H9 (cell line): ENCODE measurements around the gene PFDN1. TPM values are rescaled to one million over a fixed set of nuclear protein-coding genes. Genes with fewer than 3 reads are reported as not detected.

Experiments used
- DNase-seq: peaks from one replicate; pipeline ENCODE4 v3.0.0-alpha.2; 2017
- H2AFZ ChIP-seq: one replicate; pipeline ENCODE4 v1.6.1; 2013; ENCODE audit warnings: mild to moderate bottlenecking, low read length, control low read depth, moderate library complexity
- H2AK5ac ChIP-seq: 2 replicates; pipeline ENCODE4 v1.6.1; 2013; ENCODE audit warnings: low read length, control low read depth, mixed read lengths; ENCODE audit not compliant: insufficient read length
- H2BK120ac ChIP-seq: one replicate; pipeline ENCODE4 v1.6.1; 2013; ENCODE audit warnings: low read depth, mild to moderate bottlenecking, low read length, control low read depth, inconsistent platforms; ENCODE audit not compliant: poor library complexity, severe bottlenecking
- H2BK12ac ChIP-seq: 2 replicates; pipeline ENCODE4 v1.6.1; 2013; ENCODE audit warnings: low read length, control low read depth, mixed read lengths, low read depth; ENCODE audit not compliant: insufficient read length
- H2BK15ac ChIP-seq: 2 replicates; pipeline ENCODE4 v1.6.1; 2013; ENCODE audit warnings: low read depth, low read length, control low read depth
- H2BK20ac ChIP-seq: one replicate; pipeline ENCODE4 v1.6.1; 2013; ENCODE audit warnings: low read depth, mild to moderate bottlenecking, low read length, control low read depth, inconsistent platforms; ENCODE audit not compliant: poor library complexity, severe bottlenecking
- H2BK5ac ChIP-seq: 2 replicates; pipeline ENCODE4 v1.6.1; 2013; ENCODE audit warnings: low read length, control low read depth, mixed read lengths; ENCODE audit not compliant: insufficient read length
- H3K14ac ChIP-seq: 2 replicates; pipeline ENCODE4 v1.6.1; 2013; ENCODE audit warnings: low read length, control low read depth; ENCODE audit not compliant: insufficient read depth
- H3K18ac ChIP-seq: 2 replicates; pipeline ENCODE4 v1.6.1; 2013; ENCODE audit warnings: low read depth, mild to moderate bottlenecking, mixed read lengths, low read length, control low read depth; ENCODE audit not compliant: insufficient read length
- H3K23ac ChIP-seq: 2 replicates; pipeline ENCODE4 v1.6.1; 2013; ENCODE audit warnings: low read length, control low read depth, mixed read lengths, low read depth; ENCODE audit not compliant: insufficient read length
- H3K23me2 ChIP-seq: 2 replicates; pipeline ENCODE4 v1.6.1; 2013; ENCODE audit warnings: low read depth, mild to moderate bottlenecking, mixed read lengths, low read length, control low read depth; ENCODE audit not compliant: insufficient read length, poor library complexity, severe bottlenecking
- H3K27ac ChIP-seq: 2 replicates; pipeline ENCODE4 v1.5.1; 2013; ENCODE audit warnings: low read length, control low read depth, mixed read lengths, low read depth; ENCODE audit not compliant: insufficient read length
- H3K27me3 ChIP-seq: 2 replicates; pipeline ENCODE4 v1.6.1; 2013; ENCODE audit warnings: low read length, control low read depth, inconsistent platforms; ENCODE audit not compliant: insufficient read depth
- H3K4ac ChIP-seq: 2 replicates; pipeline ENCODE4 v1.6.1; 2013; ENCODE audit warnings: low read depth, mild to moderate bottlenecking, control low read depth, inconsistent platforms, low read length, moderate library complexity
- H3K4me1 ChIP-seq: 2 replicates; pipeline ENCODE4 v1.6.1; 2013; ENCODE audit warnings: low read length, control low read depth, inconsistent platforms; ENCODE audit not compliant: insufficient read depth
- H3K4me2 ChIP-seq: 2 replicates; pipeline ENCODE4 v1.6.1; 2013; ENCODE audit warnings: low read length, control low read depth, mixed read lengths; ENCODE audit not compliant: insufficient read length, insufficient read depth
- H3K56ac ChIP-seq: 2 replicates; pipeline ENCODE4 v1.6.1; 2013; ENCODE audit warnings: low read depth, mild to moderate bottlenecking, mixed read lengths, low read length, control low read depth; ENCODE audit not compliant: insufficient read length
- H3K79me1 ChIP-seq: 2 replicates; pipeline ENCODE4 v1.6.1; 2013; ENCODE audit warnings: low read depth, mild to moderate bottlenecking, moderate library complexity, low read length, control low read depth, inconsistent platforms; ENCODE audit not compliant: insufficient read depth, poor library complexity, severe bottlenecking
- H3K79me2 ChIP-seq: 2 replicates; pipeline ENCODE4 v1.6.1; 2013; ENCODE audit warnings: low read length, control low read depth, inconsistent platforms; ENCODE audit not compliant: insufficient read depth
- H3K9ac ChIP-seq: 2 replicates; pipeline ENCODE4 v1.6.1; 2013; ENCODE audit warnings: low read length, control low read depth, mixed read lengths; ENCODE audit not compliant: insufficient read length; ENCODE audit errors: extremely low read depth
- H3K9me3 ChIP-seq: one replicate; pipeline ENCODE4 v1.6.1; 2013; ENCODE audit warnings: low read depth, low read length, inconsistent platforms; ENCODE audit not compliant: control insufficient read depth
- H3T11ph ChIP-seq: one replicate; pipeline ENCODE4 v1.6.1; 2013; ENCODE audit warnings: mild to moderate bottlenecking, low read length, control low read depth, inconsistent platforms
- H4K20me1 ChIP-seq: one replicate; pipeline ENCODE4 v1.6.1; 2013; ENCODE audit not compliant: control insufficient read depth, insufficient read length, insufficient read depth
- H4K5ac ChIP-seq: 2 replicates; pipeline ENCODE4 v1.6.1; 2013; ENCODE audit warnings: low read depth, mild to moderate bottlenecking, mixed read lengths, low read length, control low read depth; ENCODE audit not compliant: insufficient read length
- H4K8ac ChIP-seq: replicated peaks from 2 replicates; pipeline ENCODE4 v1.6.1; 2013; ENCODE audit warnings: low read length, control low read depth, mixed read lengths, low read depth; ENCODE audit not compliant: insufficient read length
- H4K91ac ChIP-seq: 2 replicates; pipeline ENCODE4 v1.6.1; 2013; ENCODE audit warnings: low read depth, mild to moderate bottlenecking, moderate library complexity, mixed read lengths, low read length, control low read depth; ENCODE audit not compliant: insufficient read length
- H3K27ac Mint-ChIP-seq, 3 experiments: 2 replicates in 2 of 3; 3 replicates in 1 of 3; pipeline ENCODE4 v1.8.0; 2020 to 2021; ENCODE audit warnings: mixed read lengths in 3 of 3, mild to moderate bottlenecking in 1 of 3, moderate library complexity in 1 of 3
- H3K27me3 Mint-ChIP-seq: 2 replicates; pipeline ENCODE4 v1.8.0; 2021; ENCODE audit warnings: low read depth, mild to moderate bottlenecking, moderate library complexity, mixed read lengths
- H3K36me3 Mint-ChIP-seq, 3 experiments: 2 replicates in 2 of 3; 3 replicates in 1 of 3; pipeline ENCODE4 v1.8.0; 2020 to 2021; ENCODE audit warnings: low read depth in 3 of 3, mixed read lengths in 3 of 3; ENCODE audit not compliant: insufficient read depth in 1 of 3
- H3K4me1 Mint-ChIP-seq, 2 experiments: 2 replicates each; pipeline ENCODE4 v1.8.0; 2020; ENCODE audit warnings: mixed read lengths in 2 of 2
- H3K4me3 Mint-ChIP-seq, 2 experiments: 2 replicates in 1 of 2; 3 replicates in 1 of 2; pipeline ENCODE4 v1.8.0; 2020 to 2021; ENCODE audit warnings: mild to moderate bottlenecking in 2 of 2, mixed read lengths in 2 of 2, moderate library complexity in 1 of 2
- H3K9me3 Mint-ChIP-seq, 2 experiments: 2 replicates in 1 of 2; 3 replicates in 1 of 2; pipeline ENCODE4 v1.8.0; 2020; ENCODE audit warnings: mild to moderate bottlenecking in 2 of 2, mixed read lengths in 2 of 2, moderate library complexity in 1 of 2
- WGBS: extraction: QIAGEN DNeasy Blood & Tissue Kit; methylation state at CpG from one replicate; pipeline ENCODE4 v1.1.7; 2013; ENCODE audit warnings: missing lambda C conversion rate, low lambda C conversion rate, mixed read lengths; ENCODE audit not compliant: insufficient read length; ENCODE audit errors: extremely low coverage; 5-methylcytosine and 5-hydroxymethylcytosine counted together
- total RNA-seq: library from RNA; stranded (reverse); gene quantifications from 2 replicates; pipeline ENCODE4 v1.2.1, GENCODE V29; 2021
- TF ChIP-seq, protein P1 (sequence below): fragments of 200-600 bp; sonication (generic); conservative IDR thresholded peaks from 3 replicates; pipeline ENCODE4 v1.8.0; 2021; ENCODE audit warnings: antibody characterized with exemption, mild to moderate bottlenecking

The PFDN1 gene
- total RNA-seq, 1 experiment from 2014 or later: 58.3 TPM

- no peak overlapping the region for H3T11ph ChIP-seq
- H4K8ac ChIP-seq: no peak overlapping the region
- no peak overlapping the region for H3K14ac ChIP-seq
- peaks cover 2% of the 10 kb centered on the region for H3K79me1 ChIP-seq
- H2BK120ac ChIP-seq: no peak overlapping the region
- no peak overlapping the region for H2BK12ac ChIP-seq
- peaks cover 5 to 15% (median 8%) of the 10 kb centered on the region in 3 experiments for H3K36me3 Mint-ChIP-seq
- H3K27ac Mint-ChIP-seq: no peak overlapping the region
- H2AK5ac ChIP-seq: no peak overlapping the region
- H2BK15ac ChIP-seq: no peak overlapping the region
- H2AFZ ChIP-seq: no peak overlapping the region
- no peak for DNase-seq
- H3K23me2 ChIP-seq: no peaks in the 10 kb centered on the region
- WGBS: 100% methylated on average over 2 of the region's 6 CpGs
- H2BK5ac ChIP-seq: no peak overlapping the region
- H3K4me2 ChIP-seq: no peak overlapping the region
- no peak overlapping the region for H4K91ac ChIP-seq
- no peak overlapping the region for H3K4me3 Mint-ChIP-seq
- H4K20me1 ChIP-seq: no peaks in the 10 kb centered on the region
- H3K9me3 Mint-ChIP-seq: no peaks in the 10 kb centered on the region
- no peak overlapping the region for H3K9ac ChIP-seq
- TF ChIP-seq, protein P1, sequence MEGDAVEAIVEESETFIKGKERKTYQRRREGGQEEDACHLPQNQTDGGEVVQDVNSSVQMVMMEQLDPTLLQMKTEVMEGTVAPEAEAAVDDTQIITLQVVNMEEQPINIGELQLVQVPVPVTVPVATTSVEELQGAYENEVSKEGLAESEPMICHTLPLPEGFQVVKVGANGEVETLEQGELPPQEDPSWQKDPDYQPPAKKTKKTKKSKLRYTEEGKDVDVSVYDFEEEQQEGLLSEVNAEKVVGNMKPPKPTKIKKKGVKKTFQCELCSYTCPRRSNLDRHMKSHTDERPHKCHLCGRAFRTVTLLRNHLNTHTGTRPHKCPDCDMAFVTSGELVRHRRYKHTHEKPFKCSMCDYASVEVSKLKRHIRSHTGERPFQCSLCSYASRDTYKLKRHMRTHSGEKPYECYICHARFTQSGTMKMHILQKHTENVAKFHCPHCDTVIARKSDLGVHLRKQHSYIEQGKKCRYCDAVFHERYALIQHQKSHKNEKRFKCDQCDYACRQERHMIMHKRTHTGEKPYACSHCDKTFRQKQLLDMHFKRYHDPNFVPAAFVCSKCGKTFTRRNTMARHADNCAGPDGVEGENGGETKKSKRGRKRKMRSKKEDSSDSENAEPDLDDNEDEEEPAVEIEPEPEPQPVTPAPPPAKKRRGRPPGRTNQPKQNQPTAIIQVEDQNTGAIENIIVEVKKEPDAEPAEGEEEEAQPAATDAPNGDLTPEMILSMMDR: no peak
- no peaks in the 10 kb centered on the region for H3K27me3 ChIP-seq
- no peak overlapping the region for H3K56ac ChIP-seq
- no peak overlapping the region for H3K4ac ChIP-seq
- no peak overlapping the region for H3K18ac ChIP-seq
- H3K23ac ChIP-seq: no peak overlapping the region
- H3K27me3 Mint-ChIP-seq: no peaks in the 10 kb centered on the region
- H3K4me1 Mint-ChIP-seq: peaks cover 14 to 24% of the 10 kb centered on the region in 2 experiments
- H4K5ac ChIP-seq: no peak overlapping the region
- H3K9me3 ChIP-seq: no peaks in the 10 kb centered on the region
- H3K4me1 ChIP-seq: peaks cover 3% of the 10 kb centered on the region; the same call in 1 of the 2 replicates
- no peak overlapping the region for H3K27ac ChIP-seq
- H3K79me2 ChIP-seq: 0 out of 2 replicates have a peak, but pooled peaks cover 1% of the 10 kb centered on the region
- H2BK20ac ChIP-seq: no peak overlapping the region
Observed at GRCh38 chr5:140256726-140257125, 46.2 kb downstream of the PFDN1 start.
